Colonic mucosa (tissue), 4 donors: Measurements from ENCODE around the gene GTPBP1. TPM values are rescaled to one million over a fixed set of nuclear protein-coding genes. Genes with fewer than 3 reads are reported as not detected.

Experiments used
- DNase-seq: peaks from one replicate; pipeline ENCODE4 v3.0.0-alpha.2; 2020
- H3K27ac ChIP-seq: fragments of 200-600 bp; one replicate; pipeline ENCODE4 v1.8.0; 2021
- H3K27me3 ChIP-seq: fragments of 200-600 bp; one replicate; pipeline ENCODE4 v1.8.0; 2021
- H3K36me3 ChIP-seq: fragments of 200-600 bp; one replicate; pipeline ENCODE4 v1.8.0; 2021
- H3K4me1 ChIP-seq: fragments of 200-600 bp; one replicate; pipeline ENCODE4 v1.8.0; 2021; ENCODE audit warnings: mild to moderate bottlenecking
- H3K4me3 ChIP-seq: fragments of 200-600 bp; one replicate; pipeline ENCODE4 v1.8.0; 2021
- H3K9ac ChIP-seq, 2 donors: one replicate each; pipeline ENCODE4 v1.7.0; 2013; ENCODE audit warnings: control low read depth in 2 of 2, low read depth in 2 of 2, low read length in 2 of 2
- H3K9me3 ChIP-seq: fragments of 200-600 bp; one replicate; pipeline ENCODE4 v1.8.0; 2021
- CTCF ChIP-seq: fragments of 200-600 bp; IDR thresholded peaks from one replicate; pipeline ENCODE4 v1.8.0; 2022; ENCODE audit warnings: antibody characterized with exemption, mild to moderate bottlenecking
- intact Hi-C: fragments of 100-400 bp; cut with DNase I; formaldehyde crosslinking; loops from one replicate; pipeline ENCODE4 v1.14.1; 2022
- total RNA-seq, 2 donors: library from RNA; stranded (reverse); fragmentation: NEBNext Ultra II Directional in 1 of 2; extraction: Animal tissue kit (Norgen Biotek cat#: 25700) in 1 of 2; gene quantifications; one replicate each; pipeline ENCODE4 v1.2.1, GENCODE V29; 2021
- donor health status: healthy.
- donor health status: DM: no; HTN: no; CAD: no.
- donor health status: DM: no; HTN: no; CAD: no.

GTPBP1 gene
- total RNA-seq, 2 donors from 2014 or later = 64.6 to 65.6 TPM

- no peak for DNase-seq
- Histone ChIP-seq H3K4me3 (no peak overlapping the region), H3K36me3 (peaks cover 26% of the 10 kb centered on the region)
These were observed 45.3 kb downstream of the GTPBP1 start for GRCh38 chr22:38751066-38751421.

GRCh38 chr22:38751422-38752346, 45.9 kb downstream of the GTPBP1 start:
- intact Hi-C loops = no loop called here
- TF ChIP-seq CTCF = no peak
- peak; percentile 52 for DNase-seq
- Histone ChIP-seq H3K4me3 (no peak overlapping the region), H3K27ac (peak overlapping the region; percentile 42), H3K9me3 (no peaks in the 10 kb centered on the region), H3K9ac (peak overlapping the region in 1 of 2 donors; percentile 15), H3K4me1 (peaks cover 4% of the 10 kb centered on the region), H3K27me3 (no peaks in the 10 kb centered on the region), H3K36me3 (peaks cover 26% of the 10 kb centered on the region)

More at GRCh38 chr22:38751066-38751421, 45.3 kb downstream of the GTPBP1 start:
- intact Hi-C loops = no loop called here
- Histone ChIP-seq H3K27me3 (no peaks in the 10 kb centered on the region), H3K27ac (peak overlapping the region; percentile 42), H3K9ac (peak overlapping the region in 1 of 2 donors; percentile 15), H3K9me3 (no peaks in the 10 kb centered on the region), H3K4me1 (peaks cover 4% of the 10 kb centered on the region)
- TF ChIP-seq CTCF = no peak

DNA sequence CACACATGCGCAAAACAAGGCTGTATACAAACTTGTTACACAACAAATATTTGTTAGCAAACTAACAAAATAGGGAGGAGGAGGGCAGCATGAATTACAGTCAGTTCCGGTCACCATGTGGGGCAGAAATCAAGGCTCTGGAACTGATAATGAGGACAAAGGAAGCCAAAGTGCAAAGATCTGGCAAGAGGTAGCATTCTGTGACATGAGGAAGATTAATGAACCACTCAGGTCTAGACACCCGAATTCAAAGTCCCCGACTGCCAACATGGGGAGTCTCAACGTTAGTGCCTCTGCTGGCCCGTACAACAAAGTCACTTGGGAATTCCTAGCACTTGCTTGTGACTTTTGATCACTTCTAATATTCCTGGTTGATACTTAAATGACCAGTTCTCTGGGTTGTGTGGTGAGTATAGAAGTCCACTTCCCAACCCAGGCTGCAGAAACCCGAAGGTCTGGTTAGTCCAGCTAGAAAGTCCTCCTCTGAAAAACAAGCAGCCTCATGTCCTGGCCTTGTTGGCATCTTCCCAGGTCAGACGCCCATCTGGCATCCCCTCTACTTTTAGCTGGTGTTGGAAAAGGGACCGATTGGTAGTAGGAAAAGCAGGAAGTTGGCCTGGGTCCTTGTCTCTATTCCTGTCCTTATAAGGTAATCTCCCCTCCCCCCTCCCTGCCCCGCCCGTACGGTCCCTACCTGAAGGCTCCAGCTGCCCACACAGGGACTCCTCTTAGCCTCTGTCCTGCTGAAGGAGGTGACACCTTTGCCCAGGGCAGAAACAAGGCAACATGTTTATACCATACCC, 48.4 kb downstream of the GTPBP1 start:
- H3K4me1 ChIP-seq = peaks cover 10% of the 10 kb centered on the region
- H3K4me3 ChIP-seq = peak overlapping the region; percentile 69
- H3K9ac ChIP-seq = peak overlapping the region; percentile 92 to 99
- H3K36me3 ChIP-seq = peaks cover 22% of the 10 kb centered on the region
- H3K27me3 ChIP-seq = no peaks in the 10 kb centered on the region
- intact Hi-C loops = no loop called here
- no peaks in the 10 kb centered on the region for H3K9me3 ChIP-seq
- DNase-seq = peak; percentile 74
- H3K27ac ChIP-seq = peak overlapping the region; percentile 96
- TF ChIP-seq CTCF = no peak

- peaks cover 10% of the 10 kb centered on the region for H3K4me1 ChIP-seq
- peak overlapping the region; percentile 69 for H3K4me3 ChIP-seq
- intact Hi-C loops = no loop called here
- H3K36me3 ChIP-seq = peaks cover 19% of the 10 kb centered on the region
- peak overlapping the region; percentile 96 for H3K27ac ChIP-seq
- H3K9me3 ChIP-seq = no peaks in the 10 kb centered on the region
- H3K9ac ChIP-seq = peak overlapping the region; percentile 92 to 99
- peak; percentile 61 for DNase-seq
- no peak for TF ChIP-seq CTCF
- H3K27me3 ChIP-seq = no peaks in the 10 kb centered on the region
These were observed 49.0 kb downstream of the GTPBP1 start for GRCh38 chr22:38754751-38755154.

GRCh38 chr22:38755155-38755910, 49.6 kb downstream of the GTPBP1 start:
- TF ChIP-seq CTCF = no peak

More at GRCh38 chr22:38755155-38755910, 49.6 kb downstream of the GTPBP1 start:
- Histone ChIP-seq H3K4me1 (peaks cover 10% of the 10 kb centered on the region), H3K4me3 (peak overlapping the region; percentile 69), H3K9me3 (no peaks in the 10 kb centered on the region), H3K9ac (peak overlapping the region; percentile 92 to 99), H3K36me3 (peaks cover 14% of the 10 kb centered on the region), H3K27ac (peak overlapping the region; percentile 96), H3K27me3 (no peaks in the 10 kb centered on the region)
- intact Hi-C loops = no loop called here
- DNase-seq = peak; percentile 95
